HL-60/S4 treated with phorbol 12-myristate 13-acetate at 8.2 ng/mL for 4 days and 3 days (cell line): ENCODE data around the gene DHRS9.
"Not testable (repeated sequence)": the region's sequence is repeated elsewhere in the genome, so short reads cannot be mapped to it uniquely, and the experiment has no call there.

Experiments
- in situ Hi-C: fragments of 300-500 bp; cut with MboI; formaldehyde crosslinking; loops from 2 replicates; pipeline ENCODE4 v1.15.0; 2022; ENCODE audit warnings: low sequenced_read_pairs

DHRS9 gene

GRCh38 chr2:169129703-169130243, 60.4 kb downstream of the DHRS9 start:
- in situ Hi-C loops, result no loop called here

GRCh38 chr2:169131587-169132512, 62.5 kb downstream of the DHRS9 start:
- in situ Hi-C loops, result no loop called here

DNA sequence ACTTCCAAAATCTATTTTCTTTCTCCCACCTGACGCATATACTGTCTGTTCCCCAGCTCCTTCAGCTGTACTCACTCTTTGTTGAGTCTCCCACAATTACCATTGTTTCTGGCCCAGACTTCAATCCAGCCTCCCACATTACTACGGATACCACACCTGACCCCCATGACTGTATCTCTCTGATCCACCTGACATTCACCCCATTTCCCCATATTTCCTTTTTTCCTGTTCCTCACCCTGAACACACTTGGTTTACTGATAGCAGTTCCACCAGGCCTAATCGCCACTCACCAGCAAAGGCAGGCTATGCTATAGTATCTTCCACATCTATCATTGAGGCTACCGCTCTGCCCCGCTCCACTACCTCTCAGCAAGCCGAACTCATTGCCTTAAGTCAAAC, 64.9 kb downstream of the DHRS9 start:
- in situ Hi-C loops, result not testable (repeated sequence)

- in situ Hi-C loops, result not testable (repeated sequence)
Measured at GRCh38 chr2:169136428-169136827, 67.1 kb downstream of the DHRS9 start.

DNA sequence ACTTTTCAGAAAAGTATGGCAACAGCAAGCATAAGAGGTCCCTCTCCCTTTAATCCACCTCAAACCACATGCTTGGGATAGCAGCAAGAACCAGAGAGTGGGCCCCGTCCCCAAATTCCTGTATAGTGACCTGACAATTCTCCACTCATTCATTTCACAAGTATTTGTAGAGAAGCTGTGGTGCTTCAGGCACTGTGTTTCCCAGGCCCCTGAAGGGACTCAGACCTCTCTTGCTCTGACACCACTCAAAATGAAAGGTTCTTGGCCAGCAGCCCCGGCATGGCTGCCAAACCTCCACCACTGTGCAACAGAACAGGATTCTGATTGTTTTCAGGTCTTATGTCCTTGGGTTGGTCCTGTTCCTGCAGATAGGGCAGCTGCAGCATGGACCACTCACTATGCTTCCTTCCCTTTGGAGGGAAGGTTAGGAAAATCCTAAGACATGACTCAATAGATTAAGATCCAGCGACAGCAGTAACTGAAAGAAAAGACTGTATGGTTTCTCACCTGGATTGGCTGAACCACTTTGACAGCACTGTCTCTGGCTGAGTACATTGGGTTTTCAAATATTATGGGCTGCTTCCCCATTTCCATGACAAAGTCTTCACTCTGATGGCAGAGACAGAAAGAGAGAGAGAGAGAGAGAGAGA, 67.6 kb downstream of the DHRS9 start:
- in situ Hi-C loops, result no loop called here

DNA sequence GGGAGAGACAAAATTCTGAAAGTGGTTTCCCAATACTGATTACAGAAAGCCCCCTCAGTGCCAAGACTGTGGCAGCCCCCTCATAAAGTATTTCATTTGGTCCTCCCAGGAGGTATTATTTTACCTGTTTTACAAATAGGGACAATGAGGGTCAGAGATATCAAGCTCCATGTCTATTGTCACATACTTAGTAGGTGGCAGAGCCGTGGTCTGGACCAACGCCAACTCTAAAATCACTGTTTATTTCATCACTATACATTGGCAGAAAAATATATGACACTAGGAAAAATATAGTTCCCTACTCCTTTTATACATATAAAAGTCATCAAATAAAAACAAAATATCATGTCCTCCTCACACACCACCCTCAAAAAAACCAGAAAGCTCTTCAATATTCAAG, 68.6 kb downstream of the DHRS9 start:
- in situ Hi-C loops, result no loop called here

DNA sequence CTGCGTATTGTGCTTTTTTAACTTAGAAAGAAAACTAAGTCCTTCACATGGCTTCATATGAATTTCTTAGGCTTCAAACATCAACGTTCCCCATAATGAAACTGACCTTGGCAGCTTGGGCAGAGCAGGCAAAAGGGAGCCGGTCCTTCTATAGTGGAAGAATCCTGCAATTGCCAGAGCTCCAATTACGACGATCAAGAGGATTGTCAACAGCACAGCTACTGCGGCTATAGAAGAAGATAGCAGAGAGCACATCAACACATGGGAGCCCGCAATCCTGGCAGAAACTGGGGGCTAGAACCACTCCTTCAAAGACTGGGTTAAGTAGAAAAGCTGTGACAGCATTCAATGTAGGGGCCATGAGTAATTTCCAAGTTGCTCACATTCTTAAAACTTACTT, 69.8 kb downstream of the DHRS9 start:
- in situ Hi-C loops, result no loop called here

GRCh38 chr2:169139993-169140767, 70.8 kb downstream of the DHRS9 start:
- in situ Hi-C loops, result no loop called here

GRCh38 chr2:169141713-169142352, 72.5 kb downstream of the DHRS9 start:
- in situ Hi-C loops, result no loop called here

GRCh38 chr2:169143998-169144397, 74.6 kb downstream of the DHRS9 start:
- in situ Hi-C loops, result no loop called here
